H1 (cell line): Measurements from ENCODE around the gene ETS1. TPM values are rescaled to one million over a fixed set of nuclear protein-coding genes. Genes with fewer than 3 reads are reported as not detected.

Experiments
- CTCF ChIA-PET: fragments of 300-600 bp; sonication (Branson Sonifier 250); formaldehyde crosslinking; loops from one replicate; lab custom pipeline; 2021; ENCODE audit not compliant: partially characterized antibody; lab: Charles Lee
- POLR2A ChIA-PET: fragments of 300-600 bp; sonication (Branson Sonifier 250); formaldehyde crosslinking; loops from one replicate; lab custom pipeline; 2021; ENCODE audit warnings: inconsistent platforms; ENCODE audit not compliant: partially characterized antibody; lab: Charles Lee
- DNase-seq, 2 experiments: peaks; one replicate each; pipeline versions ENCODE4 v3.0.0 to v3.0.0-alpha.2; 2010 to 2022; ENCODE audit warnings: low spot score in 2 of 2, low read depth in 1 of 2, mixed read lengths in 1 of 2
- FAIRE-seq: peaks from 2 replicates; lab custom pipeline; 2011; peaks lifted over from hg19 to GRCh38; lab: Jason Lieb, UNC
- H2AFZ ChIP-seq: 2 replicates; pipeline ENCODE4 v1.8.1; 2012; ENCODE audit warnings: low read length, inconsistent platforms
- H2AK5ac ChIP-seq: 2 replicates; pipeline ENCODE4 v1.6.1; 2013; ENCODE audit warnings: low read depth, low read length
- H2BK120ac ChIP-seq: replicated peaks from 2 replicates; pipeline ENCODE3; 2013; ENCODE audit warnings: low read depth, low read length, inconsistent platforms
- H2BK12ac ChIP-seq: 2 replicates; pipeline ENCODE4 v1.6.1; 2013; ENCODE audit warnings: low read depth, low read length
- H2BK15ac ChIP-seq: 2 replicates; pipeline ENCODE4 v1.6.1; 2013; ENCODE audit warnings: low read length
- H2BK20ac ChIP-seq: 2 replicates; pipeline ENCODE4 v1.6.1; 2013; ENCODE audit warnings: low read length
- H2BK5ac ChIP-seq: 2 replicates; pipeline ENCODE4 v1.6.1; 2013; ENCODE audit warnings: low read depth, low read length
- H3K14ac ChIP-seq: 2 replicates; pipeline ENCODE4 v1.6.1; 2013; ENCODE audit warnings: inconsistent platforms; ENCODE audit not compliant: insufficient read length
- H3K18ac ChIP-seq: 2 replicates; pipeline ENCODE4 v1.6.1; 2013; ENCODE audit warnings: low read length; ENCODE audit errors: extremely low read depth
- H3K23ac ChIP-seq: 2 replicates; pipeline ENCODE4 v1.6.1; 2013; ENCODE audit warnings: inconsistent platforms; ENCODE audit not compliant: insufficient read length
- H3K23me2 ChIP-seq: 2 replicates; pipeline ENCODE4 v1.6.1; 2013; ENCODE audit warnings: low read depth, low read length
- H3K27ac ChIP-seq: 2 replicates; pipeline ENCODE4 v1.6.1; 2011; ENCODE audit warnings: low read depth, low read length, inconsistent platforms
- H3K27me3 ChIP-seq, 4 experiments: replicated peaks in 1 of 4; 1 replicate in 1 of 4; 2 replicates in 3 of 4; pipeline versions ENCODE4 v1.6.1 to v1.8.1; 2011 to 2013; ENCODE audit warnings: low read length in 3 of 4, mild to moderate bottlenecking in 3 of 4, inconsistent platforms in 2 of 4, mixed read lengths in 2 of 4, moderate library complexity in 1 of 4; ENCODE audit not compliant: control insufficient read depth in 3 of 4, insufficient read depth in 3 of 4; ENCODE audit errors: extremely low read depth in 1 of 4
- H3K36me3 ChIP-seq, 4 experiments: 2 replicates each; pipeline versions ENCODE4 v1.6.1 to v1.8.1; 2011 to 2013; ENCODE audit warnings: mild to moderate bottlenecking in 4 of 4, low read length in 3 of 4, moderate library complexity in 2 of 4, control low read depth in 1 of 4, inconsistent platforms in 1 of 4; ENCODE audit not compliant: insufficient read depth in 4 of 4, control insufficient read depth in 2 of 4
- H3K4ac ChIP-seq: replicated peaks from 2 replicates; pipeline ENCODE3; 2013; ENCODE audit warnings: low read length, low read depth, mixed read lengths, inconsistent platforms; ENCODE audit not compliant: insufficient read length
- H3K4me1 ChIP-seq, 4 experiments: replicated peaks in 1 of 4; 1 replicate in 1 of 4; 2 replicates in 3 of 4; pipeline versions ENCODE4 v1.6.1 to v1.8.1; 2011 to 2013; ENCODE audit warnings: low read length in 3 of 4, inconsistent platforms in 2 of 4, mixed read lengths in 1 of 4; ENCODE audit not compliant: insufficient read depth in 4 of 4, control insufficient read depth in 3 of 4
- H3K4me2 ChIP-seq, 2 experiments: 2 replicates each; pipeline versions ENCODE4 v1.6.1 to v1.8.1; 2011 to 2013; ENCODE audit warnings: low read depth in 2 of 2, low read length in 2 of 2, control low read depth in 1 of 2, inconsistent platforms in 1 of 2, mild to moderate bottlenecking in 1 of 2; ENCODE audit not compliant: insufficient read depth in 1 of 2
- H3K4me3 ChIP-seq, 4 experiments: fragments of 200-600, 300-600 bp in 1 of 4; sonication (generic), shearing (Covaris generic), sonication (Bioruptor Twin) in 1 of 4; 2 replicates each; pipeline versions ENCODE4 v1.5.1 to v1.8.1; 2011 to 2016; ENCODE audit warnings: low read length in 4 of 4, low read depth in 3 of 4, control low read depth in 2 of 4, inconsistent platforms in 2 of 4, mild to moderate bottlenecking in 2 of 4, mixed read lengths in 1 of 4, moderate library complexity in 1 of 4; ENCODE audit not compliant: insufficient read depth in 2 of 4; ENCODE audit errors: extremely low read depth in 1 of 4
- H3K56ac ChIP-seq: replicated peaks from 2 replicates; pipeline ENCODE3; 2013; ENCODE audit warnings: low read depth, mild to moderate bottlenecking, mixed read lengths, low read length, inconsistent platforms; ENCODE audit not compliant: insufficient read length
- H3K79me1 ChIP-seq: 2 replicates; pipeline ENCODE4 v1.6.1; 2013; ENCODE audit warnings: low read depth, low read length, control low read depth
- H3K79me2 ChIP-seq, 2 experiments: 2 replicates each; pipeline versions ENCODE4 v1.6.1 to v1.8.1; 2012 to 2013; ENCODE audit warnings: low read length in 2 of 2, mild to moderate bottlenecking in 2 of 2, inconsistent platforms in 1 of 2; ENCODE audit not compliant: insufficient read depth in 2 of 2, control insufficient read depth in 1 of 2
- H3K9ac ChIP-seq, 4 experiments: replicated peaks in 1 of 4; 1 replicate in 1 of 4; 2 replicates in 3 of 4; pipeline versions ENCODE4 v1.6.1 to v1.8.1; 2011 to 2013; ENCODE audit warnings: low read depth in 3 of 4, low read length in 3 of 4, control low read depth in 2 of 4, mild to moderate bottlenecking in 2 of 4, moderate library complexity in 2 of 4, inconsistent platforms in 1 of 4; ENCODE audit errors: extremely low read depth in 1 of 4
- H3K9me3 ChIP-seq, 2 experiments: 2 replicates each; pipeline versions ENCODE4 v1.6.1 to v1.8.1; 2012 to 2013; ENCODE audit warnings: mild to moderate bottlenecking in 2 of 2, moderate library complexity in 2 of 2, control low read depth in 1 of 2, inconsistent platforms in 1 of 2, low read depth in 1 of 2, low read length in 1 of 2, mixed read lengths in 1 of 2; ENCODE audit not compliant: insufficient read depth in 2 of 2
- H4K20me1 ChIP-seq, 2 experiments: replicated peaks in 1 of 2; 2 replicates each; pipeline versions ENCODE3 to v1.8.1; 2011 to 2013; ENCODE audit warnings: inconsistent platforms in 2 of 2, low read length in 2 of 2, mild to moderate bottlenecking in 1 of 2; ENCODE audit not compliant: insufficient read depth in 2 of 2, control insufficient read depth in 1 of 2
- H4K5ac ChIP-seq: 2 replicates; pipeline ENCODE4 v1.6.1; 2013; ENCODE audit warnings: low read length, low read depth, mixed read lengths, inconsistent platforms; ENCODE audit not compliant: insufficient read length
- H4K8ac ChIP-seq: 2 replicates; pipeline ENCODE4 v1.8.0; 2013; ENCODE audit warnings: mild to moderate bottlenecking, moderate library complexity, low read length, inconsistent platforms; ENCODE audit not compliant: insufficient read depth; ENCODE audit errors: extremely low read depth
- H4K91ac ChIP-seq: replicated peaks from 2 replicates; pipeline ENCODE3; 2013; ENCODE audit warnings: low read length, mixed read lengths, inconsistent platforms; ENCODE audit not compliant: insufficient read length
- BCL11A ChIP-seq, 2 experiments: IDR thresholded peaks; one replicate each; pipeline ENCODE4 v1.6.1; 2011; ENCODE audit warnings: low read depth in 2 of 2, low read length in 2 of 2, mild to moderate bottlenecking in 2 of 2
- EP300 ChIP-seq, 2 experiments: IDR thresholded peaks; 1 replicate in 1 of 2; 2 replicates in 1 of 2; pipeline ENCODE4 v1.6.1; 2011 to 2012; ENCODE audit warnings: low read depth in 2 of 2, low read length in 2 of 2, mild to moderate bottlenecking in 2 of 2, borderline replicate concordance in 1 of 2, inconsistent platforms in 1 of 2, moderate library complexity in 1 of 2
- SP2 ChIP-seq: IDR thresholded peaks from 2 replicates; pipeline ENCODE4 v1.6.1; 2012; ENCODE audit warnings: mild to moderate bottlenecking, low read length, inconsistent platforms
- ZNF274 ChIP-seq: IDR thresholded peaks from 2 replicates; pipeline ENCODE4 v1.7.0; 2012; ENCODE audit warnings: low read length, borderline replicate concordance; ENCODE audit errors: extremely low read depth
- WGBS, 2 experiments: shearing (Covaris generic) in 1 of 2; methylation state at CpG; one replicate each; pipeline versions ENCODE4 v1.1.6 to v1.1.7; 2013 to 2015; ENCODE audit warnings: low lambda C conversion rate in 2 of 2, mixed read lengths in 2 of 2, inconsistent platforms in 1 of 2, low coverage in 1 of 2, missing lambda C conversion rate in 1 of 2; ENCODE audit not compliant: insufficient replicate concordance in 2 of 2, insufficient coverage in 1 of 2, insufficient read length in 1 of 2; ENCODE audit errors: extremely low coverage in 1 of 2, missing lambda C conversion rate in 1 of 2; 5-methylcytosine and 5-hydroxymethylcytosine counted together
- polyA plus RNA-seq, 7 experiments: library from polyadenylated mRNA; depleted of rRNA in 3 of 7; stranded (reverse) in 5 of 7; unstranded in 2 of 7; fragments of >200 nt in 5 of 7; fragments of 200-250 nt in 2 of 7; gene quantifications; 1 replicate in 5 of 7; 2 replicates in 1 of 7; 4 replicates in 1 of 7; pipeline versions ENCODE4 v1.2.1 to v1.2.3, GENCODE V29; 2011 to 2013; ENCODE audit warnings: missing spikeins in 2 of 7, mixed read lengths in 2 of 7
- total RNA-seq: library from RNA; stranded (reverse); fragmentation: NEBNext Ultra II Directional; extraction: Animal tissue kit (Norgen Biotek cat#: 25700); gene quantifications from 2 replicates; pipeline ENCODE4 v1.2.1, GENCODE V29; 2021

ETS1 gene
- total and polyA plus RNA-seq, 2 of the 8 experiments (the other 6 are each of a cell fraction or from before 2014, with no cell fraction given) = 10.0 to 35.3 TPM

DNA sequence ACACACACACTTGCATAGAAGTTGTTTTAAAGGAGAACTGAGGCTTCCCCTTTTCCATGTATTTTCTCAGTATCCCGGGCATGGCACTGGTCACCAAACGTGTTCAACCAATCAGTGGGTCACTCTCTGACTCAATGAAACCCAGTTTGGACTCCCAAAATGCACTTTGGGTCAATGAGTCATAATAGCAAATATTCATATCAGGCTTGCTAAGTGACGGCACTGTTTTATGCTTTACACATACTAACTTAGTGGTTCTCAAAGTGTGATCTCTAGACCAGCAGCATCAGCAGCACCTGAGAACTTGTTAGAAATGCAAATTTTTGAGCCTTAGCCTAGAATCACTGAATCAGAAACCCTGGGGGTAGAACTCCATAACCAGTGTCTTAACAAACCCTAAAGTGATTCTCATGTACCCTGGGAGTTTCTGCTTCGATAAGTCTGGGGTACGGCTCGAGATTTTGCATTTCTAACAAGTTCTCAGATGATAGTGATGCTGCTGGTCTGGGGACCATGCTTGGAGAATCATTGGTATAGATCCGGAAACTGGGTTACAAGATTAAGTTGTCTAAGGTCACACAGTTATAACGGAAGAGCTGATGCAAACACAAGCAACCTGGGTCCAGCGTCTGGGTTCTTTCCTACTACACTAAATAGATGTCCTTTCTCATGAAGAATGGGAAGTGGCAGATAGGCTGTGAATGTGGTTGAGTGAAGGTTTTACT lies 35.6 kb downstream of the ETS1 start:
- Histone ChIP-seq H3K27me3 (peaks cover 13 to 66% (median 56%) of the 10 kb centered on the region in 4 experiments), H3K4me3 (no peak overlapping the region), H3K4me1 (peaks cover 7 to 16% (median 10%) of the 10 kb centered on the region in 4 experiments; a peak in 6 of 7 replicates), H2BK12ac (no peak overlapping the region), H3K23me2 (peaks cover 2% of the 10 kb centered on the region; the same call in 1 of the 2 replicates), H2BK5ac (no peak overlapping the region), H3K18ac (no peak overlapping the region), H4K20me1 (peaks cover 6 to 22% of the 10 kb centered on the region in 2 experiments), H3K27ac (no peak overlapping the region), H3K56ac (no peak overlapping the region), H3K79me1 (no peaks in the 10 kb centered on the region), H2BK20ac (no peak overlapping the region), H4K8ac (no peak overlapping the region), H3K23ac (no peak overlapping the region), H3K79me2 (no peaks in the 10 kb centered on the region), H2BK120ac (no peak overlapping the region), H4K91ac (no peak overlapping the region), H3K4me2 (no peak overlapping the region), H3K4ac (no peak overlapping the region), H2BK15ac (no peak overlapping the region), H2AFZ (no peak overlapping the region), H3K14ac (no peak overlapping the region), H3K9ac (no peak overlapping the region), H3K36me3 (no peaks in the 10 kb centered on the region; a peak in 1 of 8 replicates), H3K9me3 (no peaks in the 10 kb centered on the region), H2AK5ac (no peak overlapping the region), H4K5ac (no peak overlapping the region)
- FAIRE-seq (no peak), DNase-seq (no peak)
- POLR2A ChIA-PET = no interaction called here
- no peak for TF ChIP-seq SP2
- no peak for TF ChIP-seq ZNF274
- no peak for TF ChIP-seq EP300 (IDR thresholded peaks at IDR 0.05; ENCODE audit: borderline replicate concordance in 1 of 2, low read depth in 2 of 2, low read length in 2 of 2)
- TF ChIP-seq BCL11A (IDR thresholded peaks at IDR 0.05; ENCODE audit: low read depth in 2 of 2, low read length in 2 of 2) = no peak
- 86% methylated on average over 9 of the region's 9 CpGs; no CpG with 5 or more reads in 1 of the 2 experiments for WGBS, 2 experiments
- CTCF ChIA-PET = interaction anchor here (0.7 to 7.5 kb wide), 3 partner anchors 69 to 279 kb away, joined by 3 to 102 read pairs (median 3); no protein-coding TSS in a partner anchor
